Nephron (organoid): Measurements from ENCODE around the gene AFAP1.

Source experiments
- H3K27ac Mint-ChIP-seq, 3 experiments: 2 replicates each; pipeline ENCODE4 v1.8.0; 2020; ENCODE audit warnings: mixed read lengths in 3 of 3, mild to moderate bottlenecking in 2 of 3, moderate library complexity in 1 of 3
- H3K27me3 Mint-ChIP-seq: 2 replicates; pipeline ENCODE4 v1.8.0; 2021; ENCODE audit warnings: low read depth, mild to moderate bottlenecking, moderate library complexity, mixed read lengths
- H3K36me3 Mint-ChIP-seq: 2 replicates; pipeline ENCODE4 v1.8.0; 2020; ENCODE audit warnings: low read depth, mixed read lengths
- H3K4me1 Mint-ChIP-seq: 2 replicates; pipeline ENCODE4 v1.8.0; 2020; ENCODE audit warnings: mixed read lengths
- H3K4me3 Mint-ChIP-seq, 3 experiments: 2 replicates each; pipeline ENCODE4 v1.8.0; 2020; ENCODE audit warnings: mild to moderate bottlenecking in 3 of 3, mixed read lengths in 3 of 3, moderate library complexity in 2 of 3
- H3K9me3 Mint-ChIP-seq: 2 replicates; pipeline ENCODE4 v1.8.0; 2020; ENCODE audit warnings: mixed read lengths
- CTCF ChIP-seq, 3 experiments: fragments of 200-600 bp; sonication (generic); IDR thresholded peaks; one replicate each; pipeline ENCODE4 v1.5.0; 2021; ENCODE audit warnings: antibody characterized with exemption in 3 of 3; ENCODE audit not compliant: unreplicated experiment in 3 of 3

AFAP1 gene

GRCh38 chr4:7894098-7894676, 45.5 kb downstream of the AFAP1 start:
- H3K4me3 Mint-ChIP-seq, result no peak overlapping the region
- peaks cover 25% of the 10 kb centered on the region for H3K36me3 Mint-ChIP-seq
- H3K27me3 Mint-ChIP-seq, result no peaks in the 10 kb centered on the region
- H3K9me3 Mint-ChIP-seq, result peaks cover 6% of the 10 kb centered on the region
- peaks cover 77% of the 10 kb centered on the region for H3K4me1 Mint-ChIP-seq
- peak overlapping the region; percentile 55 to 80 (median 67) for H3K27ac Mint-ChIP-seq
- no peak for TF ChIP-seq CTCF (IDR thresholded peaks at IDR 0.05; ENCODE audit: unreplicated experiment in 3 of 3)

GRCh38 chr4:7893539-7893938, 46.1 kb downstream of the AFAP1 start:
- Mint-ChIP-seq H3K27me3 (no peaks in the 10 kb centered on the region), H3K9me3 (peaks cover 7% of the 10 kb centered on the region), H3K4me1 (peaks cover 71% of the 10 kb centered on the region), H3K27ac (peak overlapping the region in 1 of 3 experiments; percentile 67), H3K4me3 (no peak overlapping the region), H3K36me3 (peaks cover 26% of the 10 kb centered on the region)
- no peak for TF ChIP-seq CTCF (IDR thresholded peaks at IDR 0.05; ENCODE audit: unreplicated experiment in 3 of 3)

GRCh38 chr4:7892212-7893019, 47.2 kb downstream of the AFAP1 start:
- peak overlapping the region; percentile 82 to 96 (median 90) for H3K27ac Mint-ChIP-seq

GRCh38 chr4:7890635-7891393, 48.8 kb downstream of the AFAP1 start:
- Mint-ChIP-seq H3K27me3 (no peaks in the 10 kb centered on the region), H3K27ac (peak overlapping the region; percentile 82 to 90 (median 88)), H3K4me1 (peaks cover 81% of the 10 kb centered on the region), H3K36me3 (peaks cover 39% of the 10 kb centered on the region), H3K4me3 (peak overlapping the region in 1 of 3 experiments; percentile 14), H3K9me3 (peaks cover 17% of the 10 kb centered on the region)
- no peak for TF ChIP-seq CTCF (IDR thresholded peaks at IDR 0.05; ENCODE audit: unreplicated experiment in 3 of 3)

More at GRCh38 chr4:7892212-7893019, 47.2 kb downstream of the AFAP1 start:
- Mint-ChIP-seq H3K9me3 (peaks cover 13% of the 10 kb centered on the region), H3K4me1 (peaks cover 71% of the 10 kb centered on the region), H3K27me3 (no peaks in the 10 kb centered on the region), H3K4me3 (peak overlapping the region; percentile 9 to 46 (median 34)), H3K36me3 (peaks cover 32% of the 10 kb centered on the region)
- no peak for TF ChIP-seq CTCF (IDR thresholded peaks at IDR 0.05; ENCODE audit: unreplicated experiment in 3 of 3)

- Mint-ChIP-seq H3K27me3 (no peaks in the 10 kb centered on the region), H3K4me1 (peaks cover 62% of the 10 kb centered on the region), H3K4me3 (no peak overlapping the region), H3K9me3 (peaks cover 14% of the 10 kb centered on the region), H3K27ac (peak overlapping the region in 2 of 3 experiments; percentile 4 to 12), H3K36me3 (peaks cover 37% of the 10 kb centered on the region)
- TF ChIP-seq CTCF (IDR thresholded peaks at IDR 0.05; ENCODE audit: unreplicated experiment in 3 of 3), result no peak
These were observed 52.2 kb downstream of the AFAP1 start for GRCh38 chr4:7887436-7887835.
